Measurements from ENCODE around the gene DNAJC18.

DNAJC18 gene

GRCh38 chr5:139383275-139383992 lies 55.9 kb downstream of the DNAJC18 start, which contains the start of gene SLC23A1:
Gene SLC23A1, minus strand, starts transcription at chr5:139383297. Its CDS starts 44 bp downstream, at chr5:139383253.
- no peak within 1 kb of the TSS for H3K4me3 ChIP-seq (ENCODE audit: low read depth in 1 of 2, low read length in 2 of 2)
- no peaks in the 10 kb centered on the region for H3K9me3 ChIP-seq (ENCODE audit: low read length)
- no peaks in the 10 kb centered on the region for H3K4me1 ChIP-seq (ENCODE audit: insufficient read depth, low read length)
- no peak within 1 kb of the TSS for H3K9ac ChIP-seq (ENCODE audit: low read length)
- H3K27ac ChIP-seq (ENCODE audit: low read depth, low read length), result no peak within 1 kb of the TSS
- no peaks in the 10 kb centered on the region for H3K36me3 ChIP-seq (ENCODE audit: insufficient read depth, low read length)
- H3K27me3 ChIP-seq (ENCODE audit: control insufficient read depth in 1 of 2, insufficient read depth in 2 of 2, low read length in 2 of 2), result no peaks in the 10 kb centered on the region

- H3K9me3 ChIP-seq (ENCODE audit: low read length), result no peaks in the 10 kb centered on the region
- no peaks in the 10 kb centered on the region for H3K36me3 ChIP-seq (ENCODE audit: insufficient read depth, low read length)
- H3K4me3 ChIP-seq (ENCODE audit: low read depth in 1 of 2, low read length in 2 of 2), result no peak overlapping the region
- H3K27me3 ChIP-seq (ENCODE audit: control insufficient read depth in 1 of 2, insufficient read depth in 2 of 2, low read length in 2 of 2), result no peaks in the 10 kb centered on the region
- no peaks in the 10 kb centered on the region for H3K4me1 ChIP-seq (ENCODE audit: insufficient read depth, low read length)
- H3K9ac ChIP-seq (ENCODE audit: low read length), result no peak overlapping the region
- H3K27ac ChIP-seq (ENCODE audit: low read depth, low read length), result no peak overlapping the region
Measured at GRCh38 chr5:139382807-139383206, 56.5 kb downstream of the DNAJC18 start.

GRCh38 chr5:139381837-139382761 lies 57.2 kb downstream of the DNAJC18 start:
- Histone ChIP-seq H3K9me3 (ENCODE audit: low read length) (no peaks in the 10 kb centered on the region), H3K4me1 (ENCODE audit: insufficient read depth, low read length) (no peaks in the 10 kb centered on the region), H3K4me3 (ENCODE audit: low read depth in 1 of 2, low read length in 2 of 2) (no peak overlapping the region), H3K36me3 (ENCODE audit: insufficient read depth, low read length) (no peaks in the 10 kb centered on the region), H3K27ac (ENCODE audit: low read depth, low read length) (no peak overlapping the region), H3K27me3 (ENCODE audit: control insufficient read depth in 1 of 2, insufficient read depth in 2 of 2, low read length in 2 of 2) (no peaks in the 10 kb centered on the region), H3K9ac (ENCODE audit: low read length) (no peak overlapping the region)

- H3K4me1 ChIP-seq (ENCODE audit: insufficient read depth, low read length), result no peaks in the 10 kb centered on the region
- H3K4me3 ChIP-seq (ENCODE audit: low read depth in 1 of 2, low read length in 2 of 2), result no peak overlapping the region
- H3K27me3 ChIP-seq (ENCODE audit: control insufficient read depth in 1 of 2, insufficient read depth in 2 of 2, low read length in 2 of 2), result no peaks in the 10 kb centered on the region
- H3K27ac ChIP-seq (ENCODE audit: low read depth, low read length), result no peak overlapping the region
- H3K9ac ChIP-seq (ENCODE audit: low read length), result no peak overlapping the region
- H3K36me3 ChIP-seq (ENCODE audit: insufficient read depth, low read length), result no peaks in the 10 kb centered on the region
- H3K9me3 ChIP-seq (ENCODE audit: low read length), result no peaks in the 10 kb centered on the region
Measured at GRCh38 chr5:139379626-139380449, 59.5 kb downstream of the DNAJC18 start.

- no peak overlapping the region for H3K9ac ChIP-seq (ENCODE audit: low read length)
- no peaks in the 10 kb centered on the region for H3K27me3 ChIP-seq (ENCODE audit: control insufficient read depth in 1 of 2, insufficient read depth in 2 of 2, low read length in 2 of 2)
- no peak overlapping the region for H3K4me3 ChIP-seq (ENCODE audit: low read depth in 1 of 2, low read length in 2 of 2)
- no peak overlapping the region for H3K27ac ChIP-seq (ENCODE audit: low read depth, low read length)
- H3K36me3 ChIP-seq (ENCODE audit: insufficient read depth, low read length), result no peaks in the 10 kb centered on the region
- H3K9me3 ChIP-seq (ENCODE audit: low read length), result no peaks in the 10 kb centered on the region
- H3K4me1 ChIP-seq (ENCODE audit: insufficient read depth, low read length), result peaks cover 6% of the 10 kb centered on the region
Measured at GRCh38 chr5:139378941-139379361, 60.4 kb downstream of the DNAJC18 start.

- Histone ChIP-seq H3K9ac (ENCODE audit: low read length) (no peak overlapping the region), H3K36me3 (ENCODE audit: insufficient read depth, low read length) (no peaks in the 10 kb centered on the region), H3K4me1 (ENCODE audit: insufficient read depth, low read length) (peaks cover 13% of the 10 kb centered on the region), H3K9me3 (ENCODE audit: low read length) (no peaks in the 10 kb centered on the region), H3K27me3 (ENCODE audit: control insufficient read depth in 1 of 2, insufficient read depth in 2 of 2, low read length in 2 of 2) (no peaks in the 10 kb centered on the region), H3K27ac (ENCODE audit: low read depth, low read length) (no peak overlapping the region), H3K4me3 (ENCODE audit: low read depth in 1 of 2, low read length in 2 of 2) (no peak overlapping the region)
Measured at GRCh38 chr5:139378101-139378825, 61.1 kb downstream of the DNAJC18 start.

GRCh38 chr5:139377226-139377625 lies 62.1 kb downstream of the DNAJC18 start:
- Histone ChIP-seq H3K4me3 (ENCODE audit: low read depth in 1 of 2, low read length in 2 of 2) (no peak overlapping the region), H3K9me3 (ENCODE audit: low read length) (no peaks in the 10 kb centered on the region), H3K4me1 (ENCODE audit: insufficient read depth, low read length) (peaks cover 13% of the 10 kb centered on the region), H3K9ac (ENCODE audit: low read length) (no peak overlapping the region), H3K36me3 (ENCODE audit: insufficient read depth, low read length) (peaks cover under 1% of the 10 kb centered on the region), H3K27me3 (ENCODE audit: control insufficient read depth in 1 of 2, insufficient read depth in 2 of 2, low read length in 2 of 2) (no peaks in the 10 kb centered on the region), H3K27ac (ENCODE audit: low read depth, low read length) (no peak overlapping the region)

GRCh38 chr5:139376364-139376763 lies 63.0 kb downstream of the DNAJC18 start:
- Histone ChIP-seq H3K9ac (ENCODE audit: low read length) (no peak overlapping the region), H3K9me3 (ENCODE audit: low read length) (no peaks in the 10 kb centered on the region), H3K36me3 (ENCODE audit: insufficient read depth, low read length) (peaks cover 9% of the 10 kb centered on the region), H3K4me1 (ENCODE audit: insufficient read depth, low read length) (peaks cover 13% of the 10 kb centered on the region), H3K27me3 (ENCODE audit: control insufficient read depth in 1 of 2, insufficient read depth in 2 of 2, low read length in 2 of 2) (no peaks in the 10 kb centered on the region), H3K4me3 (ENCODE audit: low read depth in 1 of 2, low read length in 2 of 2) (no peak overlapping the region), H3K27ac (ENCODE audit: low read depth, low read length) (no peak overlapping the region)

GRCh38 chr5:139374909-139375308 lies 64.4 kb downstream of the DNAJC18 start:
- peaks cover 13% of the 10 kb centered on the region for H3K36me3 ChIP-seq (ENCODE audit: insufficient read depth, low read length)
- peaks cover 13% of the 10 kb centered on the region for H3K4me1 ChIP-seq (ENCODE audit: insufficient read depth, low read length)
- no peaks in the 10 kb centered on the region for H3K9me3 ChIP-seq (ENCODE audit: low read length)
- H3K4me3 ChIP-seq (ENCODE audit: low read depth in 1 of 2, low read length in 2 of 2), result no peak overlapping the region
- H3K9ac ChIP-seq (ENCODE audit: low read length), result no peak overlapping the region
- H3K27ac ChIP-seq (ENCODE audit: low read depth, low read length), result no peak overlapping the region
- no peaks in the 10 kb centered on the region for H3K27me3 ChIP-seq (ENCODE audit: control insufficient read depth in 1 of 2, insufficient read depth in 2 of 2, low read length in 2 of 2)

- Histone ChIP-seq H3K9ac (ENCODE audit: low read length) (no peak overlapping the region), H3K36me3 (ENCODE audit: insufficient read depth, low read length) (peaks cover 35% of the 10 kb centered on the region), H3K9me3 (ENCODE audit: low read length) (no peaks in the 10 kb centered on the region), H3K27ac (ENCODE audit: low read depth, low read length) (no peak overlapping the region), H3K4me3 (ENCODE audit: low read depth in 1 of 2, low read length in 2 of 2) (no peak overlapping the region), H3K4me1 (ENCODE audit: insufficient read depth, low read length) (peaks cover 13% of the 10 kb centered on the region), H3K27me3 (ENCODE audit: control insufficient read depth in 1 of 2, insufficient read depth in 2 of 2, low read length in 2 of 2) (no peaks in the 10 kb centered on the region)
Measured at GRCh38 chr5:139371482-139372435, 67.6 kb downstream of the DNAJC18 start.
